ENCODE data around the gene MS4A10. TPM values are rescaled to one million over a fixed set of nuclear protein-coding genes. Genes with fewer than 3 reads are reported as not detected.

Gene MS4A10
- total RNA-seq, 2 donors from 2014 or later, result not detected

DNA sequence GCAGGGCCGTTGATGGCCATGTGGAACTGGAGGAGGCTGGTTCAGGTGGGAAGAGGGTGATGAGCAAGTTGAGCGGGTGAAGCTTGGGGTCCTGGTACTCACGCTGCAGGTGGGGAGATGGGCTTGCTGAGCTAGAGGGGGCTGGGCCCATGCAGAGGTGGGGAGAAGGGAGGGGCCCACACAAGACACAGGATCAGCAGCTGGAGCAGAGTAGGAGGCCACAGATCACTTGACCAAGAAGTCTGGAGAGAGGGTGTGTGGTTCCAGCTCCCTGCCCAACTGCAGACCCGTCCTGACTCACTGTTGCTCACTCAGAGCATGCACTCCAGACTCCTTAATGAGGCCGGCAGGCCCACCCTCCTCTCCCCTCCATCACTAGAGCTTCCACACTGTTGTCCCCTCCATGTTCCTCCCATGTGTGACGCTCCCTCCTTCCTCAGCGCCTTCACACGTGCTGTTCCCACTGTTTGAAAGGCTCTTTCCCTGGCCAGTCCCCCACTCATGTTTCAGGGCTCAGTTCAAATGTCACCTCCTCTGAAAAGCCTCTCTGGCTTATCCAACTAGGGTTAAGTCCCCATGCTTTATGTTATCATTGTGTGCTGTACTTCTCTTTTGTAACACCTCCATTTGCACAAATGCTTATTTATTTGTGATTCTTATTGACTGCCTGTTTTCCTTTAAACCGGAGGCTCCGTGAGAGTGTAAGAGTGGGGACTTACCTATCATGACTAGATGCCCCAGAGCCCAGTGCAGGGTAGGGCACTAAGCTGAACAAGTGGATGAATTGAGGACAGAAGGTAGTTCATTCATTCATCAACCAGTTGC, 59.1 kb downstream of the MS4A10 start:
- no peak for DNase-seq
- TF ChIP-seq POLR2A (IDR thresholded peaks at IDR 0.05), result no peak
- TF ChIP-seq, protein P1, sequence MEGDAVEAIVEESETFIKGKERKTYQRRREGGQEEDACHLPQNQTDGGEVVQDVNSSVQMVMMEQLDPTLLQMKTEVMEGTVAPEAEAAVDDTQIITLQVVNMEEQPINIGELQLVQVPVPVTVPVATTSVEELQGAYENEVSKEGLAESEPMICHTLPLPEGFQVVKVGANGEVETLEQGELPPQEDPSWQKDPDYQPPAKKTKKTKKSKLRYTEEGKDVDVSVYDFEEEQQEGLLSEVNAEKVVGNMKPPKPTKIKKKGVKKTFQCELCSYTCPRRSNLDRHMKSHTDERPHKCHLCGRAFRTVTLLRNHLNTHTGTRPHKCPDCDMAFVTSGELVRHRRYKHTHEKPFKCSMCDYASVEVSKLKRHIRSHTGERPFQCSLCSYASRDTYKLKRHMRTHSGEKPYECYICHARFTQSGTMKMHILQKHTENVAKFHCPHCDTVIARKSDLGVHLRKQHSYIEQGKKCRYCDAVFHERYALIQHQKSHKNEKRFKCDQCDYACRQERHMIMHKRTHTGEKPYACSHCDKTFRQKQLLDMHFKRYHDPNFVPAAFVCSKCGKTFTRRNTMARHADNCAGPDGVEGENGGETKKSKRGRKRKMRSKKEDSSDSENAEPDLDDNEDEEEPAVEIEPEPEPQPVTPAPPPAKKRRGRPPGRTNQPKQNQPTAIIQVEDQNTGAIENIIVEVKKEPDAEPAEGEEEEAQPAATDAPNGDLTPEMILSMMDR (IDR thresholded peaks at IDR 0.05), result no peak
- Histone ChIP-seq H3K4me3 (no peak overlapping the region), H3K27ac (peak overlapping the region in 3 of 4 donors; percentile 9 to 74 (median 10)), H3K27me3 (no peaks in the 10 kb centered on the region), H3K4me1 (peaks cover 40% of the 10 kb centered on the region), H3K36me3 (replicated peaks in 1 of 2; ENCODE audit: insufficient read depth in 1 of 2, low read depth in 2 of 2) (no peaks in the 10 kb centered on the region), H3K9me3 (no peaks in the 10 kb centered on the region)
- intact Hi-C loops (cut with DNase I), result no loop called here
- WGBS, 2 donors, result 38 to 54% methylated on average over 10 of the region's 10 CpGs
- no peak for ATAC-seq

DNA sequence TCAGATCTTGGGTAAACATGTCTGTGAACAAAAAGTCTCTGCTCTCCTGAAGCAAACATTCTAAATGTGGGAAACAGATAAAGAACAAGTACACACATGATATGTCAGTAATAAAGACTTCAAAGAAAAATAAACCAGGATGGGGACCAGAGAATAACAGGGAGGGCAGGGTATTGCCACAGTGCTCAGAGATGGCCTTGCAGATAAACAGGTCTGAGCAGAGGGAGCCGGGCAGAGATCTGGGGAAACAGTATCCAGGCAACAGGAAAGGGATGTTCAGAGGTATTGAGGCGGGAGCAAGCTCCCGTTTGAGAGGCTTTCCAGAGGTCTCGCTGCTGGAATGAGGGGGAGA, 59.7 kb downstream of the MS4A10 start:
- Histone ChIP-seq H3K9me3 (no peaks in the 10 kb centered on the region), H3K4me3 (no peak overlapping the region), H3K27me3 (no peaks in the 10 kb centered on the region), H3K36me3 (replicated peaks in 1 of 2; ENCODE audit: insufficient read depth in 1 of 2, low read depth in 2 of 2) (no peaks in the 10 kb centered on the region), H3K27ac (peak overlapping the region in 2 of 4 donors; percentile 7 to 11), H3K4me1 (peaks cover 40% of the 10 kb centered on the region)
- WGBS, 2 donors, result 29 to 35% methylated on average over 4 of the region's 4 CpGs
- intact Hi-C loops (cut with DNase I), result no loop called here
- TF ChIP-seq, protein P1 (IDR thresholded peaks at IDR 0.05), result no peak
- no peak for TF ChIP-seq POLR2A (IDR thresholded peaks at IDR 0.05)
- DNase-seq (peak in 2 of 4 donors; percentile 33 to 36), ATAC-seq (no peak)

DNA sequence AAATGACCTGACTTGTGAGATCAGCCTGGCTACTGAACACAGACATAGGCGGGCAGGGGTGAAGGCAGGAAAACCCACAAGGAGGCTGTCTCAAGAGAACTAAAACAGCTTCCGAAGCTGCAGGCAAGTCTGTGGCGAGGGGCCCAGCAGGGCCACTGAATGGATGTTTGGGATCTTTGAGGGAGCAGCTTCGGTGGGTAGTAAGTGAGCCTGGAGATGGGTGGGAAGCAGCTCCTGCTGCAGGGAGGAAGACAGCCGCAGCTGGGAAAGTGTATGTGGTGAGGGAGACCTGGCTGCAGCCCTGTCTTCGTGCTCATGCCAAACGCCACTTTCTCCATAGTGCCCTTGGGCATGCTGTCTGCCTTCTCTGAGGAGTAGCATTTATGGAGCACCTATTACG, 60.2 kb downstream of the MS4A10 start:
- Histone ChIP-seq H3K4me1 (peaks cover 40% of the 10 kb centered on the region), H3K27me3 (no peaks in the 10 kb centered on the region), H3K36me3 (replicated peaks in 1 of 2; ENCODE audit: insufficient read depth in 1 of 2, low read depth in 2 of 2) (peaks cover 0 to 2% of the 10 kb centered on the region in 2 donors), H3K4me3 (no peak overlapping the region), H3K9me3 (no peaks in the 10 kb centered on the region), H3K27ac (peak overlapping the region in 2 of 4 donors; percentile 7 to 11)
- ATAC-seq (no peak), DNase-seq (no peak)
- WGBS, 2 donors, result 81 to 84% methylated on average over 8 of the region's 8 CpGs
- TF ChIP-seq POLR2A (IDR thresholded peaks at IDR 0.05), result no peak
- TF ChIP-seq, protein P1 (IDR thresholded peaks at IDR 0.05), result no peak
- intact Hi-C loops (cut with DNase I), result no loop called here

DNA sequence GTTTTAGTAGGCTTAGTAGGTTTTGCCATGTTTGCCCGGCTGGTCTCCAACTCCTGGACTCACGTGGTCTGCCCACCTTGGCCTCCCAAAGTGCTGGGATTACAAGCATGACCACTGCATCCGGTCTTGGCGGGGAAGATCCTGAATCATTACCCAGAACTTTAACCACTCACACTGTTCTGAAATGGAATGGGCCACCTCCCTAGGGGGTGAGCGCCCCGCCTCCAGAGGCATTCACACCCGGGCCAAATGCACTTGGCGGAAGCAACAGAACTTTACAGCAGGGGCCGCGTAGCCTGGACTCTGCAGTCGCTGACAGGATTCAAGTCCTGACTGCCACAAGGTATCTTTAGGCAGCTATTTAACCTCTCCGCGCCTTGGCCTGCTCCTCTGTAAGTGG, 62.1 kb downstream of the MS4A10 start:
- ATAC-seq (no peak), DNase-seq (no peak)
- Histone ChIP-seq H3K9me3 (no peaks in the 10 kb centered on the region), H3K27ac (no peak overlapping the region), H3K4me3 (no peak overlapping the region), H3K27me3 (no peaks in the 10 kb centered on the region), H3K36me3 (replicated peaks in 1 of 2; ENCODE audit: insufficient read depth in 1 of 2, low read depth in 2 of 2) (peaks cover 0 to 4% of the 10 kb centered on the region in 2 donors), H3K4me1 (peaks cover 31% of the 10 kb centered on the region)
- WGBS, 2 donors, result 71 to 74% methylated on average over 11 to 13 of the region's 13 CpGs
- intact Hi-C loops (cut with DNase I), result no loop called here
- TF ChIP-seq, protein P1 (IDR thresholded peaks at IDR 0.05), result no peak
- TF ChIP-seq POLR2A (IDR thresholded peaks at IDR 0.05), result no peak

DNA sequence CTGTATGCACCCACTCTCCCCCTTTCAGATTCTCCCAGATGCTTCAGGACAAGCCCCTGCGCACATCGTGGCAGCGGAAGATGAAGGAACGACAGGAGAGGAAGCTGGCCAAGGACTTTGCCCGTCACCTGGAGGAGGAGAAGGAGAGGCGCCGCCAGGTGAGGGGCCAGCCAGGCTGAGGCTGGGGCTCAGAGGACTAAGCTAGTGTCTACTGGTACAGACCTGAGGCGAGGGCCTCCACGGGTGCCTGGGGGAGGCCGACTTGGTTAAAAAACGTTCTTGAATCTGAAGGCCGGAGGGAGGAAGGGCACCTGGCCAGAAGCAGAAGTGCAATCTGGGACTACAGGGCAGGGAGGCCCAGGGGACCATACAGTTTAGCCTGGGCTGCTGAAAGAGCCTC, 62.8 kb downstream of the MS4A10 start:
- intact Hi-C loops (cut with DNase I), result no loop called here
- peaks cover 0 to 4% of the 10 kb centered on the region in 2 donors for H3K36me3 ChIP-seq (replicated peaks in 1 of 2; ENCODE audit: insufficient read depth in 1 of 2, low read depth in 2 of 2)
- DNase-seq (no peak), ATAC-seq (no peak)
- H3K27me3 ChIP-seq, result no peaks in the 10 kb centered on the region
- H3K9me3 ChIP-seq, result no peaks in the 10 kb centered on the region
- 82 to 84% methylated on average over 12 of the region's 12 CpGs for WGBS, 2 donors
- no peak overlapping the region for H3K4me3 ChIP-seq
- TF ChIP-seq POLR2A (IDR thresholded peaks at IDR 0.05), result no peak
- TF ChIP-seq, protein P1 (IDR thresholded peaks at IDR 0.05), result no peak
- H3K27ac ChIP-seq, result no peak overlapping the region
- peaks cover 32% of the 10 kb centered on the region for H3K4me1 ChIP-seq

Measured in body of pancreas (tissue), 4 donors.